Body of pancreas (tissue), 4 donors: Measurements from ENCODE around the gene NACC2.

Source experiments
- POLR2A ChIP-seq, 3 donors: fragments of 450-650 bp; IDR thresholded peaks; one replicate each; pipeline ENCODE4 v1.6.1; 2016; ENCODE audit warnings: antibody characterized with exemption in 3 of 3, mild to moderate bottlenecking in 2 of 3
- TF ChIP-seq, protein P1 (sequence below), 7 experiments: fragments of 450-650 bp in 4 of 7; fragments of 200-600 bp in 3 of 7; sonication (generic) in 3 of 7; IDR thresholded peaks; one replicate each; pipeline ENCODE4 v1.5.1; 2016 to 2019; ENCODE audit warnings: antibody characterized with exemption in 7 of 7

DNA sequence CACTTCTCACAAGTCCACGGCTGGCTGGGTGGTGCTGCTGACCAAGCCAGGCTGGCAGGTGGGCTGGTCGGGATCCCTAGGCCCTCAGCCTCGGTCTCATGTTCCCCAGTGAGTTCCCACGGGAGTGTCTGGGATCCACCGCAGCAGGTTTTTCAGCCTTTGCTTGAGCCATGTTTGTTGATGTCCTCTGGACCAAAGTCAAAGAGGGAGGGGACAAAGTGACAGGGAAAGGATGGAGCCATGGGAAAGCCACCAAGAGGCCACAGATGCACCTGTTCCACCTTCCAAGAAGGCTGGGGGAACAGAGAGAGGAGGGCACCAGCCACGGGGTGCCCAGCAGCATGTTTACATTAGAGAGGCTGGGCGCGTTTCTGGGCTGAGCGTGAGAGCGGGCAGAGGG is 131.2 kb downstream of the NACC2 start:
- TF ChIP-seq POLR2A (IDR thresholded peaks at IDR 0.05) = no peak
- TF ChIP-seq, protein P1, sequence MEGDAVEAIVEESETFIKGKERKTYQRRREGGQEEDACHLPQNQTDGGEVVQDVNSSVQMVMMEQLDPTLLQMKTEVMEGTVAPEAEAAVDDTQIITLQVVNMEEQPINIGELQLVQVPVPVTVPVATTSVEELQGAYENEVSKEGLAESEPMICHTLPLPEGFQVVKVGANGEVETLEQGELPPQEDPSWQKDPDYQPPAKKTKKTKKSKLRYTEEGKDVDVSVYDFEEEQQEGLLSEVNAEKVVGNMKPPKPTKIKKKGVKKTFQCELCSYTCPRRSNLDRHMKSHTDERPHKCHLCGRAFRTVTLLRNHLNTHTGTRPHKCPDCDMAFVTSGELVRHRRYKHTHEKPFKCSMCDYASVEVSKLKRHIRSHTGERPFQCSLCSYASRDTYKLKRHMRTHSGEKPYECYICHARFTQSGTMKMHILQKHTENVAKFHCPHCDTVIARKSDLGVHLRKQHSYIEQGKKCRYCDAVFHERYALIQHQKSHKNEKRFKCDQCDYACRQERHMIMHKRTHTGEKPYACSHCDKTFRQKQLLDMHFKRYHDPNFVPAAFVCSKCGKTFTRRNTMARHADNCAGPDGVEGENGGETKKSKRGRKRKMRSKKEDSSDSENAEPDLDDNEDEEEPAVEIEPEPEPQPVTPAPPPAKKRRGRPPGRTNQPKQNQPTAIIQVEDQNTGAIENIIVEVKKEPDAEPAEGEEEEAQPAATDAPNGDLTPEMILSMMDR (IDR thresholded peaks at IDR 0.05) = no peak
